Measurements from ENCODE around the gene C10orf105. TPM values are rescaled to one million over a fixed set of nuclear protein-coding genes. Genes with fewer than 3 reads are reported as not detected.

C10orf105 gene
- total and polyA plus RNA-seq, 4 experiments from 2014 or later, result 0.07 to 0.12 (median 0.09) TPM

DNA sequence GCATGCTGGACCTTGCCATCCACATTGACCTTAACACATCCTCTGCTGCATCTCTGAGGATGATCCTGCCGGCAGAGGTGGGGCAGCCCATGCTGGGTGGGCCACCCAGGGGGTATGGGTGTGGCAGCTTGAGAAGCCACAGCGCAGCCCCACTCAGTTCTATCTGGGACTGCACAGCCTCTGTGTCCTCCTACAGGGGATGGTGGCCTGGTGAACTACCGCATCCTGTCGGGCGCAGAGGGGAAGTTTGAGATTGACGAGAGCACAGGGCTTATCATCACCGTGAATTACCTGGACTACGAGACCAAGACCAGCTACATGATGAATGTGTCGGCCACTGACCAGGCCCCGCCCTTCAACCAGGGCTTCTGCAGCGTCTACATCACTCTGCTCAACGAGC lies 12.2 kb upstream of the C10orf105 start:
- peak overlapping the region in 4 of 8 donors; percentile 10 to 49 (median 12) for H3K4me3 Mint-ChIP-seq
- intact Hi-C loops (cut with micrococcal nuclease), result no loop called here

DNA sequence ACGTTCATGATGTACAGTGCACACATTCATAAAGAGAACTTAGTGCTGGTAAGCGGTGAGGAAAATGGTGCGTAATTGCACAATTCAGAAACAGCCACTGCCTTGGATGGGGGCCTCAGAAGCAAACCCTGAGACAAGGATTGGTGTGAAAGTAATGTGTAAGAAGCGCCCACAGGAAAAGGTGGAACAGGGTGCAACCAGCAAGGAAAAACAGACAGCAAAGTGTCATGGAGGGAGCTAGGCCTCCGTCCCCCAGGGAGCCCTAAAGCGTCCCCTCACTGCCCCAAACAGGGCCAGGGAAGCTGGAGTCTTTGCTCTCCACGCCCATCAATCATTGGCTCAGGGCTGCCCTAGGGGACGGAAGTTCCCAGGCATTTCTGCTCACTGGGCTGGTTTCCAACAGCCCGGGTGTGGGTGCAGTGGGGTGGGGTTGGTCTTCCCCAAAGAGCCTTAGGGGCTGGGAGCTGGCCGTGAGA lies 9.6 kb upstream of the C10orf105 start:
- ChIA-PET POLR2A (ENCODE audit: partially characterized antibody) (interaction anchor here (1.1 to 35.3 kb wide), 5 partner anchors 16 to 83 kb away, joined by 3 to 1191 read pairs (median 196); partner anchors contain the start of genes C10orf105 and VSIR), CTCF (ENCODE audit: partially characterized antibody) (interaction anchor here (1.5 to 15.7 kb wide), 11 partner anchors 7 to 44 kb away, joined by 5 to 177 read pairs (median 22); partner anchors contain the start of genes C10orf105 and VSIR)
- DNase-seq, result no peak
- Mint-ChIP-seq H3K27ac (peak overlapping the region; percentile 89 to 99 (median 98)), H3K4me3 (peak overlapping the region in 6 of 8 donors; percentile 32 to 87 (median 66)), H3K27me3 (no peaks in the 10 kb centered on the region), H3K36me3 (no peaks in the 10 kb centered on the region), H3K9me3 (no peaks in the 10 kb centered on the region), H3K4me1 (peaks cover 60 to 96% (median 82%) of the 10 kb centered on the region in 4 donors)
- peak overlapping the region; percentile 73 for H3K27ac ChIP-seq (ENCODE audit: low read depth, low read length)
- H3K36me3 ChIP-seq (ENCODE audit: insufficient read depth, low read length), result no peaks in the 10 kb centered on the region
- peaks cover 97% of the 10 kb centered on the region for H3K4me1 ChIP-seq (ENCODE audit: insufficient read depth, low read length)
- H3K27me3 ChIP-seq (ENCODE audit: insufficient read depth, low read length), result no peaks in the 10 kb centered on the region
- intact Hi-C loops (cut with micrococcal nuclease), result no loop called here
- H3K9me3 ChIP-seq (ENCODE audit: control insufficient read depth in 1 of 2, low read length in 2 of 2), result no peaks in the 10 kb centered on the region
- no peak overlapping the region for H3K4me3 ChIP-seq (ENCODE audit: low read length in 2 of 2)

More for the DNA sequence above, 12.2 kb upstream of the C10orf105 start:
- CTCF ChIA-PET (ENCODE audit: partially characterized antibody), result interaction anchor here (1.0 to 15.7 kb wide), 9 partner anchors 10 to 41 kb away, joined by 3 to 177 read pairs (median 5); partner anchors contain the start of genes C10orf105 and VSIR
- Mint-ChIP-seq H3K9me3 (no peaks in the 10 kb centered on the region), H3K4me1 (peaks cover 59 to 99% (median 84%) of the 10 kb centered on the region in 4 donors), H3K27me3 (no peaks in the 10 kb centered on the region), H3K27ac (peak overlapping the region in 5 of 7 donors; percentile 18 to 88 (median 62)), H3K36me3 (no peaks in the 10 kb centered on the region)
- Histone ChIP-seq H3K27me3 (ENCODE audit: insufficient read depth, low read length) (no peaks in the 10 kb centered on the region), H3K27ac (ENCODE audit: low read depth, low read length) (no peak overlapping the region), H3K9me3 (ENCODE audit: control insufficient read depth in 1 of 2, low read length in 2 of 2) (no peaks in the 10 kb centered on the region), H3K36me3 (ENCODE audit: insufficient read depth, low read length) (no peaks in the 10 kb centered on the region), H3K4me3 (ENCODE audit: low read length in 2 of 2) (no peak overlapping the region), H3K4me1 (ENCODE audit: insufficient read depth, low read length) (peaks cover 97% of the 10 kb centered on the region)
- DNase-seq, result no peak
- POLR2A ChIA-PET (ENCODE audit: partially characterized antibody), result interaction anchor here (1.0 to 35.3 kb wide), 5 partner anchors 9 to 38 kb away, joined by 3 to 1191 read pairs (median 196); partner anchors contain the start of genes C10orf105 and VSIR

- DNase-seq, result peak; percentile 84 to 91 (median 88)
- peak overlapping the region; percentile 73 for H3K27ac ChIP-seq (ENCODE audit: low read depth, low read length)
- ChIA-PET CTCF (ENCODE audit: partially characterized antibody) (interaction anchor here (1.4 to 15.7 kb wide), 14 partner anchors 8 to 45 kb away, joined by 3 to 177 read pairs (median 16); partner anchors contain the start of genes C10orf105 and VSIR), POLR2A (ENCODE audit: partially characterized antibody) (interaction anchor here (0.7 to 35.3 kb wide), 8 partner anchors 15 to 409 kb away, joined by 3 to 1191 read pairs (median 4); partner anchors contain the start of genes C10orf105, SLC29A3 and VSIR)
- H3K9me3 ChIP-seq (ENCODE audit: control insufficient read depth in 1 of 2, low read length in 2 of 2), result no peaks in the 10 kb centered on the region
- intact Hi-C loops (cut with micrococcal nuclease), result loop anchor here (1.0 kb wide), 5 partner anchors 8 to 45 kb away; partner anchors contain the start of gene VSIR
- no peaks in the 10 kb centered on the region for H3K27me3 ChIP-seq (ENCODE audit: insufficient read depth, low read length)
- H3K4me3 ChIP-seq (ENCODE audit: low read length in 2 of 2), result peak overlapping the region in 1 of 2 donors; percentile 49
- H3K9me3 Mint-ChIP-seq, result no peaks in the 10 kb centered on the region
- no peaks in the 10 kb centered on the region for H3K27me3 Mint-ChIP-seq
- H3K4me1 Mint-ChIP-seq, result peaks cover 54 to 95% (median 76%) of the 10 kb centered on the region in 4 donors
- H3K4me1 ChIP-seq (ENCODE audit: insufficient read depth, low read length), result peaks cover 97% of the 10 kb centered on the region
- no peaks in the 10 kb centered on the region for H3K36me3 Mint-ChIP-seq
- peak overlapping the region; percentile 75 to 87 (median 80) for H3K4me3 Mint-ChIP-seq
- peak overlapping the region; percentile 96 to 99 (median 98) for H3K27ac Mint-ChIP-seq
- no peaks in the 10 kb centered on the region for H3K36me3 ChIP-seq (ENCODE audit: insufficient read depth, low read length)
Measured at GRCh38 chr10:71727738-71728737, 8.5 kb upstream of the C10orf105 start.

GRCh38 chr10:71727105-71727737 lies 7.6 kb upstream of the C10orf105 start:
- intact Hi-C loops (cut with micrococcal nuclease), result loop anchor here (1.0 kb wide), 5 partner anchors 9 to 46 kb away; partner anchors contain the start of gene VSIR
- Mint-ChIP-seq H3K27ac (peak overlapping the region; percentile 96 to 99 (median 98)), H3K4me3 (peak overlapping the region; percentile 75 to 87 (median 80)), H3K27me3 (no peaks in the 10 kb centered on the region), H3K4me1 (peaks cover 50 to 95% (median 74%) of the 10 kb centered on the region in 4 donors), H3K9me3 (no peaks in the 10 kb centered on the region), H3K36me3 (no peaks in the 10 kb centered on the region)
- ChIA-PET POLR2A (ENCODE audit: partially characterized antibody) (interaction anchor here (0.8 to 35.3 kb wide), 8 partner anchors 14 to 408 kb away, joined by 3 to 1191 read pairs (median 6); partner anchors contain the start of genes C10orf105, PSAP, SLC29A3 and VSIR), CTCF (ENCODE audit: partially characterized antibody) (interaction anchor here (0.9 to 15.7 kb wide), 15 partner anchors 9 to 85 kb away, joined by 3 to 177 read pairs (median 16); partner anchors contain the start of genes C10orf105 and VSIR)
- Histone ChIP-seq H3K9me3 (ENCODE audit: control insufficient read depth in 1 of 2, low read length in 2 of 2) (no peaks in the 10 kb centered on the region), H3K36me3 (ENCODE audit: insufficient read depth, low read length) (no peaks in the 10 kb centered on the region), H3K27ac (ENCODE audit: low read depth, low read length) (peak overlapping the region; percentile 73), H3K4me1 (ENCODE audit: insufficient read depth, low read length) (peaks cover 97% of the 10 kb centered on the region), H3K4me3 (ENCODE audit: low read length in 2 of 2) (peak overlapping the region in 1 of 2 donors; percentile 49), H3K27me3 (ENCODE audit: insufficient read depth, low read length) (no peaks in the 10 kb centered on the region)
- peak; percentile 77 to 85 (median 78) for DNase-seq

- Mint-ChIP-seq H3K4me1 (peaks cover 53 to 95% (median 72%) of the 10 kb centered on the region in 4 donors), H3K4me3 (peak overlapping the region; percentile 75 to 87 (median 80)), H3K27me3 (no peaks in the 10 kb centered on the region), H3K9me3 (no peaks in the 10 kb centered on the region), H3K36me3 (peaks cover 0 to under 1% of the 10 kb centered on the region in 2 donors), H3K27ac (peak overlapping the region; percentile 96 to 99 (median 98))
- intact Hi-C loops (cut with micrococcal nuclease), result loop anchor here (1.0 kb wide), 5 partner anchors 10 to 47 kb away; partner anchors contain the start of gene VSIR
- no peaks in the 10 kb centered on the region for H3K27me3 ChIP-seq (ENCODE audit: insufficient read depth, low read length)
- ChIA-PET CTCF (ENCODE audit: partially characterized antibody) (interaction anchor here (0.9 to 15.7 kb wide), 15 partner anchors 10 to 85 kb away, joined by 3 to 177 read pairs (median 16); partner anchors contain the start of genes C10orf105 and VSIR), POLR2A (ENCODE audit: partially characterized antibody) (interaction anchor here (0.8 to 35.3 kb wide), 7 partner anchors 13 to 408 kb away, joined by 3 to 1191 read pairs (median 7); partner anchors contain the start of genes C10orf105, PSAP, SLC29A3 and VSIR)
- peaks cover 93% of the 10 kb centered on the region for H3K4me1 ChIP-seq (ENCODE audit: insufficient read depth, low read length)
- peak in 3 of 5 donors; percentile 59 to 72 (median 69) for DNase-seq
- H3K27ac ChIP-seq (ENCODE audit: low read depth, low read length), result peak overlapping the region; percentile 73
- H3K9me3 ChIP-seq (ENCODE audit: control insufficient read depth in 1 of 2, low read length in 2 of 2), result no peaks in the 10 kb centered on the region
- no peaks in the 10 kb centered on the region for H3K36me3 ChIP-seq (ENCODE audit: insufficient read depth, low read length)
- H3K4me3 ChIP-seq (ENCODE audit: low read length in 2 of 2), result peak overlapping the region; percentile 8 to 30
Measured at GRCh38 chr10:71726580-71727104, 7.1 kb upstream of the C10orf105 start.
